Right lobe of liver (tissue), 4 donors: ENCODE measurements around the gene CAT.
"Not testable (repeated sequence)": the region's sequence is repeated elsewhere in the genome, so short reads cannot be mapped to it uniquely, and the experiment has no call there.

Experiments used
- POLR2A ChIP-seq: fragments of 450-650 bp; IDR thresholded peaks from one replicate; pipeline ENCODE4 v1.6.1; 2017; ENCODE audit warnings: antibody characterized with exemption, mild to moderate bottlenecking
- TF ChIP-seq, protein P1 (sequence below), 4 donors: fragments of 200-600 bp in 3 of 4; fragments of 450-650 bp in 1 of 4; IDR thresholded peaks; one replicate each; pipeline versions ENCODE4 v1.5.1 to v1.8.0; 2016 to 2022; ENCODE audit warnings: antibody characterized with exemption in 4 of 4, mild to moderate bottlenecking in 2 of 4
- donor health status: DM: no; HTN: no; CAD: no.
- donor health status: DM: no; HTN: no; CAD: no.
- donor health status: DM: no; HTN: yes; CAD: no.

DNA sequence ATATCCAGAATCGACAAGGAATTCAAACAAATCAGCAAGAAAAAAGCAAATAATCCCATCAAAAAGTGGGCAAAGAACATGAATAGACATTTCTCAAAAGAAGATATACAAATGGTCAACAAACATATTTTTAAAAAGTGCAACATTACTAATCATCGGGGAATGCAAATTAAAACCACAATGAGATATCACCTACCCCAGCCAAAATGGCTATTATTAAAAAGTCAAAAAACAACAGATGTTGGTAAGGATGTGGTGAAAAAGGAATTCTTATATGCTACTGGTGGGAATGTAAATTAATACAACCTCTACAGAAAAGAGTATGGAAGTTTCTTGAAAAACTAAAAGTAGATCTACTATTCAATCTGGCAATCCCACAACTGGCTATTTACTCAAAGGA, 13.9 kb upstream of the CAT start:
- TF ChIP-seq, protein P1, sequence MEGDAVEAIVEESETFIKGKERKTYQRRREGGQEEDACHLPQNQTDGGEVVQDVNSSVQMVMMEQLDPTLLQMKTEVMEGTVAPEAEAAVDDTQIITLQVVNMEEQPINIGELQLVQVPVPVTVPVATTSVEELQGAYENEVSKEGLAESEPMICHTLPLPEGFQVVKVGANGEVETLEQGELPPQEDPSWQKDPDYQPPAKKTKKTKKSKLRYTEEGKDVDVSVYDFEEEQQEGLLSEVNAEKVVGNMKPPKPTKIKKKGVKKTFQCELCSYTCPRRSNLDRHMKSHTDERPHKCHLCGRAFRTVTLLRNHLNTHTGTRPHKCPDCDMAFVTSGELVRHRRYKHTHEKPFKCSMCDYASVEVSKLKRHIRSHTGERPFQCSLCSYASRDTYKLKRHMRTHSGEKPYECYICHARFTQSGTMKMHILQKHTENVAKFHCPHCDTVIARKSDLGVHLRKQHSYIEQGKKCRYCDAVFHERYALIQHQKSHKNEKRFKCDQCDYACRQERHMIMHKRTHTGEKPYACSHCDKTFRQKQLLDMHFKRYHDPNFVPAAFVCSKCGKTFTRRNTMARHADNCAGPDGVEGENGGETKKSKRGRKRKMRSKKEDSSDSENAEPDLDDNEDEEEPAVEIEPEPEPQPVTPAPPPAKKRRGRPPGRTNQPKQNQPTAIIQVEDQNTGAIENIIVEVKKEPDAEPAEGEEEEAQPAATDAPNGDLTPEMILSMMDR (IDR thresholded peaks at IDR 0.05), result not testable (repeated sequence)
- TF ChIP-seq POLR2A, result not testable (repeated sequence)
